ENCODE measurements around the gene ERMARD.

Gene ERMARD

GRCh38 chr6:169801396-169802160, 50.2 kb downstream of the ERMARD start:
- no peak overlapping the region for H2AFZ ChIP-seq (ENCODE audit: low read depth, low read length)
- H3K4me3 ChIP-seq (ENCODE audit: insufficient read depth in 1 of 2, low read depth in 1 of 2, low read length in 2 of 2), result no peak overlapping the region
- no peak overlapping the region for H2BK15ac ChIP-seq (ENCODE audit: low read depth, poor library complexity, severe bottlenecking)
- H3K27me3 ChIP-seq (ENCODE audit: control insufficient read depth in 1 of 2, insufficient read depth in 1 of 2, low read length in 2 of 2), result peaks cover 32 to 38% of the 10 kb centered on the region in 2 experiments
- H4K91ac ChIP-seq (ENCODE audit: low read length), result no peak overlapping the region
- no peak overlapping the region for H3K18ac ChIP-seq (ENCODE audit: low read depth in 1 of 2, low read length in 2 of 2)
- no peak for DNase-seq
- H3K36me3 ChIP-seq (ENCODE audit: control insufficient read depth in 1 of 2, insufficient read depth in 2 of 2, low read depth in 1 of 2, low read length in 2 of 2), result no peaks in the 10 kb centered on the region
- no peak overlapping the region for H2BK120ac ChIP-seq (ENCODE audit: low read depth, low read length)
- H2AK5ac ChIP-seq (ENCODE audit: low read length, severe bottlenecking), result peak overlapping the region; percentile 50
- peaks cover 20% of the 10 kb centered on the region for H3K4me1 ChIP-seq (ENCODE audit: control insufficient read depth, insufficient read depth, low read depth, low read length)
- peak overlapping the region in 1 of 2 experiments; percentile 29 for H3K14ac ChIP-seq (ENCODE audit: low read length in 2 of 2)
- 87% methylated on average over 30 of the region's 31 CpGs for WGBS
- peak overlapping the region; percentile 76 for H3K27ac ChIP-seq (ENCODE audit: low read length, poor library complexity, severe bottlenecking)
- H3K4ac ChIP-seq (ENCODE audit: low read depth in 1 of 2, low read length in 2 of 2), result no peak overlapping the region
- H2BK12ac ChIP-seq (ENCODE audit: low read length in 2 of 2), result no peak overlapping the region
- H3K9ac ChIP-seq (ENCODE audit: low read length), result no peak overlapping the region
- no peak overlapping the region for H3K4me2 ChIP-seq (ENCODE audit: low read length, poor library complexity, severe bottlenecking)
- no peaks in the 10 kb centered on the region for H3K9me3 ChIP-seq (ENCODE audit: control insufficient read depth, low read length)
- no peak overlapping the region for H3K23ac ChIP-seq (ENCODE audit: low read length in 2 of 2)
- no peaks in the 10 kb centered on the region for H3K79me1 ChIP-seq (replicated peaks; ENCODE audit: low read length, poor library complexity, severe bottlenecking)
- no peak overlapping the region for H4K8ac ChIP-seq (ENCODE audit: low read length)
- H2BK5ac ChIP-seq (ENCODE audit: low read depth, low read length, poor library complexity, severe bottlenecking), result no peak overlapping the region

GRCh38 chr6:169802790-169803189, 51.4 kb downstream of the ERMARD start:
- Histone ChIP-seq H3K4me1 (ENCODE audit: control insufficient read depth, insufficient read depth, low read depth, low read length) (peaks cover 20% of the 10 kb centered on the region), H2BK15ac (ENCODE audit: low read depth, poor library complexity, severe bottlenecking) (no peak overlapping the region), H2BK12ac (ENCODE audit: low read length in 2 of 2) (no peak overlapping the region), H3K27ac (ENCODE audit: low read length, poor library complexity, severe bottlenecking) (no peak overlapping the region), H3K14ac (ENCODE audit: low read length in 2 of 2) (no peak overlapping the region), H2BK120ac (ENCODE audit: low read depth, low read length) (no peak overlapping the region), H3K23ac (ENCODE audit: low read length in 2 of 2) (no peak overlapping the region), H2AFZ (ENCODE audit: low read depth, low read length) (no peak overlapping the region), H3K9ac (ENCODE audit: low read length) (no peak overlapping the region), H3K4ac (ENCODE audit: low read depth in 1 of 2, low read length in 2 of 2) (no peak overlapping the region), H3K27me3 (ENCODE audit: control insufficient read depth in 1 of 2, insufficient read depth in 1 of 2, low read length in 2 of 2) (peaks cover 41 to 42% of the 10 kb centered on the region in 2 experiments), H3K4me3 (ENCODE audit: insufficient read depth in 1 of 2, low read depth in 1 of 2, low read length in 2 of 2) (no peak overlapping the region), H4K8ac (ENCODE audit: low read length) (no peak overlapping the region), H3K9me3 (ENCODE audit: control insufficient read depth, low read length) (no peaks in the 10 kb centered on the region), H2BK5ac (ENCODE audit: low read depth, low read length, poor library complexity, severe bottlenecking) (no peak overlapping the region), H3K36me3 (ENCODE audit: control insufficient read depth in 1 of 2, insufficient read depth in 2 of 2, low read depth in 1 of 2, low read length in 2 of 2) (no peaks in the 10 kb centered on the region), H4K91ac (ENCODE audit: low read length) (no peak overlapping the region), H3K4me2 (ENCODE audit: low read length, poor library complexity, severe bottlenecking) (no peak overlapping the region), H2AK5ac (ENCODE audit: low read length, severe bottlenecking) (no peak overlapping the region), H3K79me1 (replicated peaks; ENCODE audit: low read length, poor library complexity, severe bottlenecking) (no peaks in the 10 kb centered on the region), H3K18ac (ENCODE audit: low read depth in 1 of 2, low read length in 2 of 2) (no peak overlapping the region)
- 92% methylated on average over 5 of the region's 9 CpGs for whole genome bisulfite sequencing
- DNase-seq, result no peak

GRCh38 chr6:169803271-169803811, 51.9 kb downstream of the ERMARD start:
- 75% methylated on average over 7 of the region's 7 CpGs for WGBS
- H3K4me1 ChIP-seq (ENCODE audit: control insufficient read depth, insufficient read depth, low read depth, low read length), result peaks cover 20% of the 10 kb centered on the region

GRCh38 chr6:169803816-169804340, 52.5 kb downstream of the ERMARD start:
- Histone ChIP-seq H2BK12ac (ENCODE audit: low read length in 2 of 2) (no peak overlapping the region), H2AFZ (ENCODE audit: low read depth, low read length) (no peak overlapping the region), H3K4ac (ENCODE audit: low read depth in 1 of 2, low read length in 2 of 2) (no peak overlapping the region), H3K9ac (ENCODE audit: low read length) (no peak overlapping the region), H2BK120ac (ENCODE audit: low read depth, low read length) (no peak overlapping the region), H3K4me3 (ENCODE audit: insufficient read depth in 1 of 2, low read depth in 1 of 2, low read length in 2 of 2) (no peak overlapping the region), H3K79me1 (replicated peaks; ENCODE audit: low read length, poor library complexity, severe bottlenecking) (no peaks in the 10 kb centered on the region), H3K9me3 (ENCODE audit: control insufficient read depth, low read length) (no peaks in the 10 kb centered on the region), H3K36me3 (ENCODE audit: control insufficient read depth in 1 of 2, insufficient read depth in 2 of 2, low read depth in 1 of 2, low read length in 2 of 2) (no peaks in the 10 kb centered on the region), H4K8ac (ENCODE audit: low read length) (no peak overlapping the region), H2BK5ac (ENCODE audit: low read depth, low read length, poor library complexity, severe bottlenecking) (no peak overlapping the region), H3K18ac (ENCODE audit: low read depth in 1 of 2, low read length in 2 of 2) (no peak overlapping the region), H3K4me1 (ENCODE audit: control insufficient read depth, insufficient read depth, low read depth, low read length) (peaks cover 20% of the 10 kb centered on the region), H4K91ac (ENCODE audit: low read length) (no peak overlapping the region), H3K4me2 (ENCODE audit: low read length, poor library complexity, severe bottlenecking) (no peak overlapping the region), H3K27me3 (ENCODE audit: control insufficient read depth in 1 of 2, insufficient read depth in 1 of 2, low read length in 2 of 2) (peaks cover 41 to 45% of the 10 kb centered on the region in 2 experiments), H3K14ac (ENCODE audit: low read length in 2 of 2) (no peak overlapping the region), H2BK15ac (ENCODE audit: low read depth, poor library complexity, severe bottlenecking) (no peak overlapping the region), H3K27ac (ENCODE audit: low read length, poor library complexity, severe bottlenecking) (no peak overlapping the region), H2AK5ac (ENCODE audit: low read length, severe bottlenecking) (no peak overlapping the region), H3K23ac (ENCODE audit: low read length in 2 of 2) (no peak overlapping the region)
- DNase-seq, result no peak
- WGBS, result 80% methylated on average over 3 of the region's 3 CpGs

More at GRCh38 chr6:169803271-169803811, 51.9 kb downstream of the ERMARD start:
- no peak overlapping the region for H2AFZ ChIP-seq (ENCODE audit: low read depth, low read length)
- no peak overlapping the region for H3K9ac ChIP-seq (ENCODE audit: low read length)
- H3K79me1 ChIP-seq (replicated peaks; ENCODE audit: low read length, poor library complexity, severe bottlenecking), result no peaks in the 10 kb centered on the region
- H2BK12ac ChIP-seq (ENCODE audit: low read length in 2 of 2), result no peak overlapping the region
- no peak overlapping the region for H3K14ac ChIP-seq (ENCODE audit: low read length in 2 of 2)
- no peaks in the 10 kb centered on the region for H3K9me3 ChIP-seq (ENCODE audit: control insufficient read depth, low read length)
- no peak overlapping the region for H2BK15ac ChIP-seq (ENCODE audit: low read depth, poor library complexity, severe bottlenecking)
- no peak overlapping the region for H2BK120ac ChIP-seq (ENCODE audit: low read depth, low read length)
- H3K27me3 ChIP-seq (ENCODE audit: control insufficient read depth in 1 of 2, insufficient read depth in 1 of 2, low read length in 2 of 2), result peaks cover 41 to 45% of the 10 kb centered on the region in 2 experiments
- no peak overlapping the region for H3K27ac ChIP-seq (ENCODE audit: low read length, poor library complexity, severe bottlenecking)
- no peak for DNase-seq
- no peak overlapping the region for H3K4me3 ChIP-seq (ENCODE audit: insufficient read depth in 1 of 2, low read depth in 1 of 2, low read length in 2 of 2)
- no peak overlapping the region for H4K91ac ChIP-seq (ENCODE audit: low read length)
- H3K4me2 ChIP-seq (ENCODE audit: low read length, poor library complexity, severe bottlenecking), result no peak overlapping the region
- H3K23ac ChIP-seq (ENCODE audit: low read length in 2 of 2), result no peak overlapping the region
- H3K4ac ChIP-seq (ENCODE audit: low read depth in 1 of 2, low read length in 2 of 2), result no peak overlapping the region
- no peak overlapping the region for H2AK5ac ChIP-seq (ENCODE audit: low read length, severe bottlenecking)
- no peak overlapping the region for H4K8ac ChIP-seq (ENCODE audit: low read length)
- no peak overlapping the region for H3K18ac ChIP-seq (ENCODE audit: low read depth in 1 of 2, low read length in 2 of 2)
- H2BK5ac ChIP-seq (ENCODE audit: low read depth, low read length, poor library complexity, severe bottlenecking), result no peak overlapping the region
- no peaks in the 10 kb centered on the region for H3K36me3 ChIP-seq (ENCODE audit: control insufficient read depth in 1 of 2, insufficient read depth in 2 of 2, low read depth in 1 of 2, low read length in 2 of 2)

Data from mesenchymal stem cell (in vitro differentiated cells and primary cell).